GM10248 (cell line): ENCODE data around the gene TSPAN16.

Experiments used
- CTCF ChIA-PET: fragments of 300-600 bp; sonication (Branson Sonifier 250); formaldehyde crosslinking; extraction: SDS; loops from one replicate; lab custom pipeline; 2021; ENCODE audit warnings: antibody characterized with exemption; lab: Yijun Ruan, JAX
- POLR2A ChIA-PET: fragments of 350-650 bp; sonication (Branson Sonifier 250); formaldehyde crosslinking; extraction: SDS; loops from one replicate; lab custom pipeline; 2020; ENCODE audit warnings: antibody characterized with exemption; lab: Yijun Ruan, JAX
- DNase-seq: peaks from one replicate; pipeline ENCODE4 v3.0.0; 2012; ENCODE audit errors: extremely low spot score
- TF ChIP-seq, protein P1 (sequence below): IDR thresholded peaks from 2 replicates; pipeline ENCODE4 v1.5.1; 2012; ENCODE audit warnings: mild to moderate bottlenecking, low read depth; ENCODE audit errors: extremely low read depth, missing control alignments, control extremely low read depth

The TSPAN16 gene

GRCh38 chr19:11274533-11275086 lies 21.4 kb upstream of the TSPAN16 start:
- TF ChIP-seq, protein P1, sequence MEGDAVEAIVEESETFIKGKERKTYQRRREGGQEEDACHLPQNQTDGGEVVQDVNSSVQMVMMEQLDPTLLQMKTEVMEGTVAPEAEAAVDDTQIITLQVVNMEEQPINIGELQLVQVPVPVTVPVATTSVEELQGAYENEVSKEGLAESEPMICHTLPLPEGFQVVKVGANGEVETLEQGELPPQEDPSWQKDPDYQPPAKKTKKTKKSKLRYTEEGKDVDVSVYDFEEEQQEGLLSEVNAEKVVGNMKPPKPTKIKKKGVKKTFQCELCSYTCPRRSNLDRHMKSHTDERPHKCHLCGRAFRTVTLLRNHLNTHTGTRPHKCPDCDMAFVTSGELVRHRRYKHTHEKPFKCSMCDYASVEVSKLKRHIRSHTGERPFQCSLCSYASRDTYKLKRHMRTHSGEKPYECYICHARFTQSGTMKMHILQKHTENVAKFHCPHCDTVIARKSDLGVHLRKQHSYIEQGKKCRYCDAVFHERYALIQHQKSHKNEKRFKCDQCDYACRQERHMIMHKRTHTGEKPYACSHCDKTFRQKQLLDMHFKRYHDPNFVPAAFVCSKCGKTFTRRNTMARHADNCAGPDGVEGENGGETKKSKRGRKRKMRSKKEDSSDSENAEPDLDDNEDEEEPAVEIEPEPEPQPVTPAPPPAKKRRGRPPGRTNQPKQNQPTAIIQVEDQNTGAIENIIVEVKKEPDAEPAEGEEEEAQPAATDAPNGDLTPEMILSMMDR, result no peak
- ChIA-PET CTCF (interaction anchor here (0.7 to 2.7 kb wide), 5 partner anchors 12 to 208 kb away, joined by 3 to 9 read pairs (median 4); no protein-coding TSS in a partner anchor), POLR2A (no interaction called here)
- DNase-seq, result no peak

- ChIA-PET POLR2A (interaction anchor here (0.6 to 0.7 kb wide), 2 partner anchors 67 to 103 kb away, joined by 4 to 5 read pairs; partner anchors contain the start of gene TMEM205), CTCF (interaction anchor here (0.8 kb wide), 1 partner anchor 35 kb away, joined by 3 read pairs; no protein-coding TSS in a partner anchor)
- DNase-seq, result no peak
- TF ChIP-seq, protein P1, result no peak
These were observed 17.3 kb upstream of the TSPAN16 start for GRCh38 chr19:11278670-11279069.

GRCh38 chr19:11279505-11280236 lies 16.3 kb upstream of the TSPAN16 start:
- POLR2A ChIA-PET, result interaction anchor here (1.1 kb wide), 1 partner anchor 166 kb away, joined by 3 read pairs; no protein-coding TSS in a partner anchor
- peak; percentile 53 for DNase-seq
- CTCF ChIA-PET, result interaction anchor here (0.8 to 2.1 kb wide), 5 partner anchors 14 to 156 kb away, joined by 3 to 7 read pairs (median 3); partner anchors contain the start of genes PRKCSH and TSPAN16
- TF ChIP-seq, protein P1, result no peak

- POLR2A ChIA-PET, result no interaction called here
- DNase-seq, result no peak
- TF ChIP-seq, protein P1, result no peak
- CTCF ChIA-PET, result interaction anchor here (1.0 to 2.1 kb wide), 2 partner anchors 12 to 201 kb away, joined by 4 to 7 read pairs; no protein-coding TSS in a partner anchor
These were observed 14.5 kb upstream of the TSPAN16 start for GRCh38 chr19:11281356-11282049.

GRCh38 chr19:11284515-11284914 lies 11.4 kb upstream of the TSPAN16 start:
- CTCF ChIA-PET, result interaction anchor here (1.1 to 1.3 kb wide), 3 partner anchors 9 to 96 kb away, joined by 4 to 5 read pairs (median 4); no protein-coding TSS in a partner anchor
- POLR2A ChIA-PET, result no interaction called here
- TF ChIP-seq, protein P1, result no peak
- DNase-seq, result no peak

DNA sequence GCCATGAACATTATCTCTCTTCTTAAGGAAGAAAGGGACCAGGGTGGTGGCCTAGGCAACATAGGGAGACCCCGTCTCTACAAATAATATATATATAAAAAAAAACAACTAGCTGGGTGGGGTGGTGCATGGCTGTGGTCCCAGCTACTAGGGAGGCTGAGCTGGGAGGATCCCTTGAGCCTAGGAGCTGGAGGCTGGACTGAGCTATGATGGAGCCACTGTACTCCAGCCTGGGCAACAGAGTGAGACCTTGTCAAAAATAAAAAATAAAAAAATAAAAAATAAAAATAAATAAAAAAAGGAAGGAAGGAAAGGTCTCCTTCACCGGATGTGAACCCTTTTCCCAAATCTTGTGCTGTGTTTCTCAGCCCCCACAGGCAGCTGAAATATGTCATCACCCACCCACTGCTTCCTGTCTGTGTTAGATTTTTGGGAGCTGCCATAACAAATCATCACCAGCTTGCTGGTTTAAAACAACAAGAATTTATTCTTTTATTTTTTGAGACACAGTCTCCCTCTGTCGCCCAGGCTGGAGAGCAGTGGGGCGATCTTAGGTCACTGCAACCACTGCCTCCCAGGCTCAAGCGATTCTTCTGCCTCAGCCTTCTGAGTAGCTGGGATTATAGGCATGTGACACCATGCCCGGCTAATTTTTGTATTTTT lies 9.5 kb upstream of the TSPAN16 start:
- DNase-seq, result no peak
- TF ChIP-seq, protein P1, result peak; percentile 18
- CTCF ChIA-PET, result interaction anchor here (1.0 to 1.6 kb wide), 6 partner anchors 9 to 160 kb away, joined by 3 to 4 read pairs (median 4); partner anchors contain the start of gene TSPAN16
- POLR2A ChIA-PET, result no interaction called here
